Urothelium cell line (cell line): ENCODE results near the gene CEP70.
"Not testable (repeated sequence)": the region's sequence is repeated elsewhere in the genome, so short reads cannot be mapped to it uniquely, and the experiment has no call there.

ENCODE experiments used
- DNase-seq: peaks from one replicate; pipeline ENCODE4 v3.0.0; 2011; ENCODE audit warnings: low spot score, mixed read lengths
- FAIRE-seq: peaks from 2 replicates; lab custom pipeline; 2011; peaks lifted over from hg19 to GRCh38; lab: Jason Lieb, UNC

Gene CEP70

GRCh38 chr3:138521445-138521844, 72.6 kb downstream of the CEP70 start:
- not testable (repeated sequence) for FAIRE-seq, DNase-seq

- no peak for FAIRE-seq
- no peak for DNase-seq
These were observed 80.8 kb downstream of the CEP70 start for GRCh38 chr3:138513090-138513843.

- FAIRE-seq (no peak), DNase-seq (no peak)
These were observed 82.1 kb downstream of the CEP70 start for GRCh38 chr3:138511945-138512344.

- DNase-seq, result no peak
- no peak for FAIRE-seq
These were observed 84.5 kb downstream of the CEP70 start for GRCh38 chr3:138509586-138509985.

GRCh38 chr3:138507524-138507923, 86.5 kb downstream of the CEP70 start:
- DNase-seq (no peak), FAIRE-seq (no peak)

- no peak for DNase-seq
- no peak for FAIRE-seq
These were observed 95.1 kb downstream of the CEP70 start for GRCh38 chr3:138498991-138499390.

GRCh38 chr3:138497851-138498250, 96.2 kb downstream of the CEP70 start:
- no peak for FAIRE-seq
- no peak for DNase-seq

GRCh38 chr3:138497021-138497420, 97.0 kb downstream of the CEP70 start:
- DNase-seq (no peak), FAIRE-seq (no peak)

GRCh38 chr3:138496436-138496835, 97.6 kb downstream of the CEP70 start:
- FAIRE-seq (no peak), DNase-seq (no peak)

GRCh38 chr3:138495638-138496037, 98.4 kb downstream of the CEP70 start:
- FAIRE-seq, DNase-seq: not testable (repeated sequence)

GRCh38 chr3:138494607-138494929, 99.5 kb downstream of the CEP70 start:
- FAIRE-seq, result no peak
- DNase-seq, result no peak

- DNase-seq (no peak), FAIRE-seq (no peak)
These were observed 100.1 kb downstream of the CEP70 start for GRCh38 chr3:138493804-138494606.

GRCh38 chr3:138492980-138493675, 100.9 kb downstream of the CEP70 start:
- FAIRE-seq, result no peak

GRCh38 chr3:138491971-138492370, 102.1 kb downstream of the CEP70 start:
- no peak for FAIRE-seq
- no peak for DNase-seq

More at GRCh38 chr3:138492980-138493675, 100.9 kb downstream of the CEP70 start:
- DNase-seq, result no peak

GRCh38 chr3:138486580-138486979, 107.5 kb downstream of the CEP70 start:
- not testable (repeated sequence) for DNase-seq, FAIRE-seq

- DNase-seq, FAIRE-seq: not testable (repeated sequence)
These were observed 109.4 kb downstream of the CEP70 start for GRCh38 chr3:138484672-138485071.

- DNase-seq, result peak; percentile 43
- FAIRE-seq, result no peak
These were observed 114.6 kb downstream of the CEP70 start for GRCh38 chr3:138479438-138479863.

- FAIRE-seq (no peak), DNase-seq (no peak)
These were observed 116.3 kb downstream of the CEP70 start for GRCh38 chr3:138477801-138478200.

GRCh38 chr3:138477120-138477519, 116.9 kb downstream of the CEP70 start:
- FAIRE-seq, result no peak
- DNase-seq, result no peak

GRCh38 chr3:138476526-138476925, 117.5 kb downstream of the CEP70 start:
- no peak for DNase-seq
- FAIRE-seq, result no peak

GRCh38 chr3:138474163-138474562, 119.9 kb downstream of the CEP70 start:
- FAIRE-seq (no peak), DNase-seq (no peak)
